MM.1S (cell line): ENCODE results near the gene GPC3.
A peak's percentile ranks its signal among the peaks of the same experiment; 100 is the strongest.

ENCODE experiments used
- DNase-seq: peaks from one replicate; pipeline ENCODE4 v3.0.0-alpha.2; 2015
- H2AFZ ChIP-seq: fragments of 300-600 bp; sonication (generic); 2 replicates; pipeline ENCODE4 v1.6.0; 2016; ENCODE audit warnings: antibody characterized with exemption, low read length
- H3F3A ChIP-seq: fragments of 300-600 bp; sonication (generic); 2 replicates; pipeline ENCODE4 v1.6.1; 2016; ENCODE audit warnings: mild to moderate bottlenecking, antibody characterized with exemption, low read length, moderate library complexity, mixed read lengths; ENCODE audit not compliant: insufficient read depth
- H3K27ac ChIP-seq: fragments of 300-600 bp; sonication (generic); 2 replicates; pipeline ENCODE4 v1.5.1; 2016; ENCODE audit warnings: mild to moderate bottlenecking, low read length
- H3K27me3 ChIP-seq: fragments of 300-600 bp; sonication (generic); replicated peaks from 2 replicates; pipeline ENCODE4 v1.6.0; 2016; ENCODE audit warnings: low read length; ENCODE audit not compliant: insufficient read depth
- H3K36me3 ChIP-seq: fragments of 300-600 bp; sonication (generic); replicated peaks from 2 replicates; pipeline ENCODE4 v1.6.1; 2016; ENCODE audit warnings: mild to moderate bottlenecking, low read length, mixed read lengths; ENCODE audit not compliant: insufficient read depth
- H3K4me1 ChIP-seq: fragments of 300-600 bp; sonication (generic); 2 replicates; pipeline ENCODE4 v1.6.1; 2016; ENCODE audit warnings: low read length, mixed read lengths
- H3K4me2 ChIP-seq: fragments of 300-600 bp; sonication (generic); 2 replicates; pipeline ENCODE4 v1.6.0; 2016; ENCODE audit warnings: low read depth, low read length
- H3K4me3 ChIP-seq: fragments of 300-600 bp; sonication (generic); 2 replicates; pipeline ENCODE4 v1.5.1; 2016; ENCODE audit warnings: low read length, mixed read lengths
- H3K79me2 ChIP-seq: fragments of 300-600 bp; sonication (generic); 2 replicates; pipeline ENCODE4 v1.6.1; 2016; ENCODE audit warnings: mixed run types, low read length, mixed read lengths
- H3K9ac ChIP-seq: fragments of 300-600 bp; sonication (generic); 2 replicates; pipeline ENCODE4 v1.6.1; 2016; ENCODE audit warnings: low read length, mixed read lengths
- H3K9me2 ChIP-seq: fragments of 300-600 bp; sonication (generic); replicated peaks from 2 replicates; pipeline ENCODE4 v1.6.1; 2016; ENCODE audit warnings: mild to moderate bottlenecking, low read length, mixed read lengths; ENCODE audit not compliant: insufficient read depth
- H3K9me3 ChIP-seq: fragments of 300-600 bp; sonication (generic); replicated peaks from 2 replicates; pipeline ENCODE4 v1.6.1; 2016; ENCODE audit warnings: mild to moderate bottlenecking, low read length, mixed read lengths; ENCODE audit not compliant: insufficient read depth
- H4K20me1 ChIP-seq: fragments of 300-600 bp; sonication (generic); 2 replicates; pipeline ENCODE4 v1.6.1; 2016; ENCODE audit warnings: mild to moderate bottlenecking, low read length, moderate library complexity, mixed read lengths; ENCODE audit not compliant: insufficient read depth
- CTCF ChIP-seq: fragments of 300-600 bp; sonication (generic); IDR thresholded peaks from 2 replicates; pipeline ENCODE4 v1.5.1; 2016; ENCODE audit warnings: antibody characterized with exemption, low read length, mixed read lengths
- EZH2 ChIP-seq: fragments of 300-600 bp; sonication (generic); optimal IDR thresholded peaks from 2 replicates; pipeline ENCODE3; 2017; ENCODE audit warnings: low read depth, mild to moderate bottlenecking, antibody characterized with exemption, low read length, mixed read lengths
- EZH2phosphoT487 ChIP-seq: fragments of 300-600 bp; sonication (generic); IDR thresholded peaks from 2 replicates; pipeline ENCODE4 v1.6.1; 2018; ENCODE audit warnings: antibody characterized with exemption, low read length

The GPC3 gene

GRCh38 chrX:133610056-133610455, 375.3 kb downstream of the GPC3 start:
- Histone ChIP-seq H3K4me3 (no peak overlapping the region), H3K27ac (no peak overlapping the region), H3K9me3 (no peaks in the 10 kb centered on the region; the same call in 1 of the 2 replicates), H3K36me3 (no peaks in the 10 kb centered on the region), H4K20me1 (no peaks in the 10 kb centered on the region), H3K79me2 (no peaks in the 10 kb centered on the region), H2AFZ (no peak overlapping the region), H3F3A (peaks cover 5% of the 10 kb centered on the region; the same call in 1 of the 2 replicates), H3K9me2 (no peaks in the 10 kb centered on the region), H3K4me1 (peaks cover 41% of the 10 kb centered on the region), H3K9ac (no peak overlapping the region), H3K27me3 (no peaks in the 10 kb centered on the region), H3K4me2 (no peak overlapping the region)
- TF ChIP-seq CTCF (no peak), EZH2 (no peak), EZH2phosphoT487 (no peak)
- DNase-seq = no peak

- Histone ChIP-seq H3K27ac (peak overlapping the region; percentile 65; the same call in 1 of the 2 replicates), H3K4me2 (peak overlapping the region; percentile 36; the same call in 1 of the 2 replicates), H3F3A (peaks cover 5% of the 10 kb centered on the region; the same call in 1 of the 2 replicates), H3K36me3 (no peaks in the 10 kb centered on the region), H2AFZ (no peak overlapping the region), H4K20me1 (no peaks in the 10 kb centered on the region), H3K4me3 (no peak overlapping the region), H3K9me2 (no peaks in the 10 kb centered on the region), H3K27me3 (no peaks in the 10 kb centered on the region), H3K9ac (no peak overlapping the region), H3K4me1 (peaks cover 41% of the 10 kb centered on the region), H3K9me3 (no peaks in the 10 kb centered on the region), H3K79me2 (no peaks in the 10 kb centered on the region)
- TF ChIP-seq CTCF = no peak
- TF ChIP-seq EZH2phosphoT487 = no peak
- no peak for TF ChIP-seq EZH2
- no peak for DNase-seq
Observed at GRCh38 chrX:133609166-133609565, 376.2 kb downstream of the GPC3 start.

- no peaks in the 10 kb centered on the region for H3K36me3 ChIP-seq
- no peaks in the 10 kb centered on the region for H3K27me3 ChIP-seq
- peaks cover 41% of the 10 kb centered on the region for H3K4me1 ChIP-seq
- H3K79me2 ChIP-seq = no peaks in the 10 kb centered on the region
- H4K20me1 ChIP-seq = no peaks in the 10 kb centered on the region
- H3K4me2 ChIP-seq = peak overlapping the region; percentile 36; the same call in 1 of the 2 replicates
- H3K27ac ChIP-seq = peak overlapping the region; percentile 65; the same call in 1 of the 2 replicates
- DNase-seq = peak; percentile 63
- peaks cover 5% of the 10 kb centered on the region; the same call in 1 of the 2 replicates for H3F3A ChIP-seq
- no peak for TF ChIP-seq EZH2phosphoT487
- no peak for TF ChIP-seq EZH2
- H3K9ac ChIP-seq = no peak overlapping the region
- H2AFZ ChIP-seq = 0 out of 2 replicates have a peak overlapping the region, but pooled peaks have one; percentile 7
- H3K9me3 ChIP-seq = no peaks in the 10 kb centered on the region
- no peak overlapping the region for H3K4me3 ChIP-seq
- H3K9me2 ChIP-seq = no peaks in the 10 kb centered on the region
Observed at GRCh38 chrX:133608406-133608805, 377.0 kb downstream of the GPC3 start.
